Epidermal melanocyte (primary cell): Measurements from ENCODE around the gene NOX5.

Source experiments
- DNase-seq: peaks from one replicate; pipeline ENCODE4 v3.0.0; 2011; ENCODE audit warnings: low spot score; ENCODE audit not compliant: insufficient read length

The NOX5 gene

DNA sequence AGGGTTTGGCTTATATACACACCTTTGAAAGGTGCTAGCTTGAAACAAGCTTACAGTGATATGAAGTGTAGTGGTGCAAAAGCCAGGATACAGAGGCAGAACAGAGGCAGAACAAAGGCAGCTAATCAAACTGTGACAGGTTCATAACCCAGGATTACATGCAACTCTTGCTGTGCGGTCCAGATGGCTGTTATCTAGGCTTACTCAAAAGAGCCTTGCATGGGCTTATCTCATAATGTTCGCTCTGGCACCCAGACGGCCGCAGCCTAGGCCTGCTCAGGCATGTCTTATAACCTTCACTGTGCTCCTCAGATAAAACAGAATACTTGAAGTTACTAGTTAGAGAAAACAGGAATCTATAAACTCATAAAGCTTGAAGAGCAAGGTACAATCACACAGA is 22.8 kb upstream of the NOX5 start:
- no peak for DNase-seq

GRCh38 chr15:68992696-68993095 is 21.8 kb upstream of the NOX5 start:
- no peak for DNase-seq

- no peak for DNase-seq
These were observed 21.2 kb upstream of the NOX5 start for GRCh38 chr15:68993276-68993675.

- no peak for DNase-seq
These were observed 20.3 kb upstream of the NOX5 start for GRCh38 chr15:68994149-68994548.

GRCh38 chr15:68994981-68995761 is 19.3 kb upstream of the NOX5 start:
- DNase-seq = no peak

- DNase-seq = no peak
These were observed 17.4 kb upstream of the NOX5 start for GRCh38 chr15:68997050-68997449.

DNA sequence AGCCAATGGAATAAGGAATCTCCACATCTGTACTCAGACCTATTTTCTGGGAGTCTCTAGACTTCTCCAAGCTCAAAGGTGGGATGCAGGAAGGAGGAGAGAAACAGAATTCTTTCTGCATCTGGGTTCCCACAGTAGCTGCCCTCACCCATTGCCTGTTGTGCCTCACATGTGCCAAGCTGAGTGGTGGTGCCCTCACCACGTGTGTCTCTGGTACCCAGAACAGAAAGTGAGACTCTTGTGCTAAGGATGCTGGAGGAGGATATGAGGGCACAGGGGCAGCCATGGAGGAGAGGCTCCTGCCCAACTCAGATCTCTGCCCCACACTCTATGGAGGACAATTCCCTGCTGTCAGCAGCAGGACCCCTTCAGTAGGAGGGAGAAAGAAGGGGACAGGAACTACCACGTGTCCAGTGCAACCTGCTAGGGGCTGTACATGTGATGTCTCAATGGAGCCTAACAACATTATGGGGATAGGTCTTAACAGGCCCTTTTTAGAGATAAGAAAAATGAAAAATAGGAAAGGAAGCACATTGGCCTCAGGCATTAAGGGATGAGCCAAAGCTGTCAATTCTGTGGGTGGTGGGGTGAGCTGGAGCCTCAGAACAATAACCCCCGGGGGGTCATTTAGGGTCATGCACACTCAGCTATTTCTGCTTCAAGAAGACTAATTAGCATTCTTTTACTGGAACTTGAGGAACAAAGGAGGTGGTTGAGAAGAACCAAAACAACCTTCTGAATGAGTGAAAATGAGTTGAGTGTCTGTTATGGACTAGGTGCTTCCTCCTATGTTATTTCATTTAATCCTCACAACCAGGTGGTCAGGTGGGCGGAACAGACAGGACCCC is 16.3 kb upstream of the NOX5 start:
- DNase-seq = no peak

- DNase-seq = no peak
These were observed 15.4 kb upstream of the NOX5 start for GRCh38 chr15:68999091-68999490.

- no peak for DNase-seq
These were observed 14.4 kb upstream of the NOX5 start for GRCh38 chr15:69000091-69000490.

GRCh38 chr15:69000725-69001503 is 13.6 kb upstream of the NOX5 start:
- no peak for DNase-seq

- DNase-seq = no peak
These were observed 11.7 kb upstream of the NOX5 start for GRCh38 chr15:69002783-69003182.

GRCh38 chr15:69004011-69004410 is 10.5 kb upstream of the NOX5 start:
- DNase-seq = no peak

GRCh38 chr15:69008056-69008455 is 6.4 kb upstream of the NOX5 start:
- DNase-seq = no peak

GRCh38 chr15:69009341-69009740 is 5.2 kb upstream of the NOX5 start:
- DNase-seq = no peak

- no peak for DNase-seq
These were observed 2.9 kb upstream of the NOX5 start for GRCh38 chr15:69011641-69012040.

- no peak for DNase-seq
These were observed 1.6 kb upstream of the NOX5 start for GRCh38 chr15:69012761-69013364.

GRCh38 chr15:69013726-69014406 is 629 bp upstream of the NOX5 start:
- no peak for DNase-seq

DNA sequence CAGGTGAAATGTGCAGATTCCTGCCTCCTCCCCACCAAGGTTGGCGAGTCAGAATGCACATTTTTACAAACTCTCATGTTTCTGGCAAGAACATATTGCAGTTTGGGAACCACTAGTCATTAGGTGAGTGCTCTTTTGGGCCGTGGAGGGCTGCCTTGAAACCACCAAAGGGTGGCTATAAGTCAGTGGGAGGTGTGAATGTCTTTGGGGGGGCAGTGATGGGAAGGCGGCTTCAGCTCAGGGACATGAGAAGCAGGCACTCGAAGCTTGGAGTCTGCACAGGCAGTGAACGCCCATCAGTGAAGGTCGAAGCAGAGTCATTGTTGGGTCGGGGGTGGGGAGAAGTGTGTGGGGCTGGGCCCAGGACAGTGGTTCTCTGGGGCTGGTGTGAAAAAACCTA is 1.1 kb downstream of the NOX5 start:
- no peak for DNase-seq

DNA sequence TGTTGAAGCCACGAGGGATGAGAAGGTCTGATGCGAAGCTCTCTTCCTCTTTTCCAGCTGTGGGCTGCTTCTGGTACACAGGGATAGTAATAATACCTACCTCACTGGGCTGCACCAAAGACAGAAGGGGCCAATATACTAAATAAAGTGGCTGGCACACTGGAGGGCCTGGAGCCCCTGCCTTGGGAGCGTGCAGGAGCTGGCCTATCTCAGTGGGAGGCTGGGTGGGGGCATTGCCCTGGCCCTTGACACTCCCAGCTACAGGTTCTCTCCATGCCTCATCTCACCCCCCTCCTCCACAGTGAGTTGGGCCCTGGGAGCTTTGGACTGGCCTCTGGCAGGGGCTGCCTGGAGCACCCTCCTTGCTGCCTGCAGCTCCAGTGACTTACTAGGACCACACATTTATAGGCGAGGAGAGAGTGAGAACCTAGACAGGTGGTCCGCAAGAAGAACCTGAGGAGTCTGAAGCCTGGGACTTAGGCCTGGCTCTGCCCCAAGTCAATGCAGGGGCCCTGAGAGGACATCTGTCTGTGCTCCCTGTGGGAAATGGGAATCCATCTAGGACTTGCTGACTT is 1.6 kb downstream of the NOX5 start:
- DNase-seq = no peak

DNA sequence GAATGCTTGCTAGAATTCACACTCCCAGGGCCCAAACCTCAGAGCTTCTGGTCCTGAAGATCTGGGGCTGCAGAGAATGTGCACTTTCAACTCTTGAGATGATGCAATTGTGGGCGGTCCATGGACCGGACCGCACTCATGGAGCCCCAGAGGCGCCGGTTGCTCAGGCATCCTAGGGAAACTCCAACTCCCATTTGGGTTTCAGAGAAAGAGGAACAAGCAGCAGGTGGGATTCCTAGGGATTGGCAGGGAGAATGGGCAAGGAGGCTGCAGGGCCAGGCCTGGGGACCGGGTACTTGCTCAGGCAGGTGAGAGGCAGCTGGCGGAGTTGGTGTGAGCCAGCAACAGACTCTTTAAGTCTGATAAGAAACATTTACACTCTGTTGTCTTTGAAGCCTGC is 3.5 kb downstream of the NOX5 start:
- no peak for DNase-seq

- DNase-seq = no peak
These were observed 4.5 kb downstream of the NOX5 start for GRCh38 chr15:69018951-69019350.
